GM21786 (cell line): ENCODE data around the gene ERCC6L2.

Experiments
- ATAC-seq: cut with Tn5 transposase; IDR thresholded peaks from one replicate; pipeline ENCODE4 v1.9.1; 2021; ENCODE audit not compliant: unreplicated experiment

The ERCC6L2 gene

DNA sequence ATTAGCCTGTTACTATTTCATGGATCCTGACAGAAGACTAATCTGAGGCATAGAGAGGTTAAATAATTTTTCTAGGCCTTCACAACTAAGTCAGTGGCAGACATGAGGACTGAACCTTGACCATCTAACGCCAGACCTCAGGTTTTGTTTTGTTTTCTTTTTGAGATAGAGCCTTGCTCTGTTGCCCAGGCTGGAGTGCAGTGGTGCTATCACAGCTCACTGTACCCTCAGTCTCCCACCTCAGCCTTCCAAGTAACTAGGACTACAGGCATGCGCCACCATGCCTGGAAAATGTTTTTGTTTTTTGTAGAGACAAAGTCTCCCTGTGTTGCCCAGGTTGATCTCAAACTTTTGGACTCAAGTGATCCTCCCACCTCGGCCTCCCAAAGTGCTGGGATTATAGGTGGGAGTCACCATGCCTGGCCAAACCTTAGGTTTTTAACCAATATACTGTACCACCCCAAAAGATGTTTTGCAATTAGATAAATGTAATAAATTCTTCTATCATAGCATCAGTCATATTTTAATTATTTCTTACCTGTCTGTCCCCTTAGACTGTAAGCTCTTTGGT, 35.4 kb downstream of the ERCC6L2 start:
- no peak for ATAC-seq

DNA sequence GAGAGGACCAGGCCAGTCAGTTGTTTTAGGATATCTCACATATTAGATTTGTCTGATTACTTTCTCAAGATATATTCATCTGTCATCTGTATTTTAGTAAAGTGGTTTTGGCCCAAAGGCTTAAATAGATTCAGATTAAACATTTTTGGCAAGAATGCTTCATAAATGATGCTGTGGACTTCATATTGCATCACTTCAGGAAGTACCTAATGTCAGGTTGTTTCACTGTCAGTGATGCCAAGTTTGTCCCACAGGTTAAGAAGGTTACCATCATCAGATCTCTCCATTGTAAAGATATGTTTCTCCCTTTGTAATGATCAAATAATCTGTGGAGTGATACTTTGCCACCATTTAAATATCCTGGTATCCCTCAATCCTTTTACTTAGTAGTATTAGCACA, 37.3 kb downstream of the ERCC6L2 start:
- ATAC-seq = no peak

DNA sequence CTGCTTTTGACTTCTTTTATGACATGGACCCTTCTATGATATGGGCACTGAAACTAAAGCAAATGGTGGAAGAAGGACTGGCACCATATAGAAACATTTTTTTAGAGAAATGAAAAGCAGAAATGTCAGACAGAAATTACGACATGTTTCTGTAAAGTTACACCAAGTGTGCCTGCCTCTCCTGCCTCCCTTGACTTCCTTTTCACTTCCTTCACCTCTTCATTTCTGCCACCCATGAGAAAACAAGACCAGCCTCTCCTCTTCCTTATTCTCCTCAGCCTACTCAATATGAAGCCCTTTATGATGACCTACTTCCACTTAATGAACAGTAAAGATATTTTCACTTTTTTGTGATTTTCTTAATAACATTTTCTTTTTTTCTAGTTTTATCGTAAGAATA, 44.5 kb downstream of the ERCC6L2 start:
- no peak for ATAC-seq

DNA sequence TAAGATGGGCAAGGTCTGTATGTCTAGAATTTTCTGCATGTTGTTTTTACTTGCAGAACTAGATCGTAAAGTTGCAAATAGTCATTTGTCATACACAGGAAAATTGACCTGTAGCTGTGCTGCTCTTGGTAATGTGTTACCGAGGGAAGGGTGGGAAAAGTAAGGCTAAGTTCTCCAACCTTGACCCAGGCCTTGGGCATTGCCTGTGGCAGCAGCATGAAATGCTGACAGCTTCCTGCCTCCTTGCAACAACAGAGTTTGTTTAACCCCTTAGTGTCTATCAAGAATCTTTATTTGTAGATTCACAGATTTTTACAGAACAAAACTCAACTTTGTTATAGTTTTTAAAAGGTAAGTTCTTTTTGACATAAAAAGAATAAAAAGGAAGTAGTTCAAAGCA, 48.3 kb downstream of the ERCC6L2 start:
- no peak for ATAC-seq

DNA sequence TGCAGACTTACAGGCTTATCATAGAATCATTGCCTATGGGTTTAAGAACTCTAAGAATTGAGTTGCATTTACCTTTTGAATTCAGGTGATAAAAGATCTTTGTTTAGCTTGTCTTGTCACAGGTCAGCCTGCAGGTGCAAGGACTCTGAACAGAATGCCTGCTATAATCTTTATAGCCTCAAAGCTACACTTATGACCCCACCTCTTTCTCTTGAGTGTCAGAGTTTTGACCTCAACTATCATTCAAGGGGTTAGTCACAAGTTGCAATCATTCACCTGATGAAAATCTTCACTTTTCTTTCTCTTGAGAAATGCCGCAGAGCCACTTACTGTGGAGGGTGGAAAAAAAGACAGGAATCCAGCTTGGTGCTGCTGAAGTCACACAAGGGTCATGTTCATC, 49.5 kb downstream of the ERCC6L2 start:
- no peak for ATAC-seq

DNA sequence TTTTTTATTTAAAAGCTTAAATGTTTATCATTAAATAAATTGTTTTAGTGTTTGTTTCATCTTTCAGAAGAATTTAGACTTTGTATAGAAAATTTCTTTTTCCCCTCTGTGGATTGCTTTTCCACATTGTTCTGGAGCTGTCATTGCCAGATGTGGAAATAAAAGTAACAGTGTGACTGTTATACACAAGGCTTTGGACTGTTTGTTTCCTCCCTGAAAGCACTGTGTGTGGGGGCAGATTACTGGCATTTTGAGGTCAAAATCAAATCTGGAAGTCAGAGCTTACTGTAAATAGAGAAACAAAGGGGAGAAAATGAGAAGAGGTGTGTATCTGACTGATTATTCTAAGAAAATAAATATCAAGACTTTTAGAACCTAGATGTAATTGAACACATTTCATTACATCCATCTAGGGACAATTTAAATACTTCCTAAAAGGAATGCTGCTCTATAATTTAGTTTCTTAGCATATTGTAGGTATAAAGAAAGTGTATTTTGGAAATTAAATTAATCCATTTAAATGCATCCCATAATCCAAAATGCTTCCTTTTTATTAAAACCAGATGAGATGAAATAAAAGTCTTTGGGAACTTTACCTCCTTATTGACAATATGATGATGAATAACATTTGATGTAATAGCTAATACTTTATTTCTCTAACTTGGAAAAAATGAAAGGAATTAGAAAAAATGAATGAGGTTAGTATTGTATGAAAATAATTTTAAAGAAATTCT, 51.9 kb downstream of the ERCC6L2 start:
- no peak for ATAC-seq

DNA sequence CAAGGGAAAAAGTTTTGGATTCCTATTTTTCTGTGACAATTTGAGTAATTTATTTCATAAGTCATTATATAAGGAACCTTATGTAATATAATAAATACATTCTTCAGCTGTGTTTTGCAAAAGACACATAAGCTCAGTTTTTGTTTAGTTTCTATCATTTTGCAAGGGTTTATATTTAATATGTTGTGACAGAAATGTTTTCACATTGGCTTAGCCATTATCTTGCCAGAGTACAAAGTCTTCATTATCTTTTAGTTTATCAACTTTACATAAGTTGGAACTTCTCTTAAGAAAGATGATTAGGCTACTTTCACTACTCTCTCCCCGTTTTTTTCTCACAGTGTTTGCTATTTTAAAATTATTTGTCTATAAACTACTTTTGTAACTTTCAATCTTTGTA, 54.8 kb downstream of the ERCC6L2 start:
- ATAC-seq = no peak

DNA sequence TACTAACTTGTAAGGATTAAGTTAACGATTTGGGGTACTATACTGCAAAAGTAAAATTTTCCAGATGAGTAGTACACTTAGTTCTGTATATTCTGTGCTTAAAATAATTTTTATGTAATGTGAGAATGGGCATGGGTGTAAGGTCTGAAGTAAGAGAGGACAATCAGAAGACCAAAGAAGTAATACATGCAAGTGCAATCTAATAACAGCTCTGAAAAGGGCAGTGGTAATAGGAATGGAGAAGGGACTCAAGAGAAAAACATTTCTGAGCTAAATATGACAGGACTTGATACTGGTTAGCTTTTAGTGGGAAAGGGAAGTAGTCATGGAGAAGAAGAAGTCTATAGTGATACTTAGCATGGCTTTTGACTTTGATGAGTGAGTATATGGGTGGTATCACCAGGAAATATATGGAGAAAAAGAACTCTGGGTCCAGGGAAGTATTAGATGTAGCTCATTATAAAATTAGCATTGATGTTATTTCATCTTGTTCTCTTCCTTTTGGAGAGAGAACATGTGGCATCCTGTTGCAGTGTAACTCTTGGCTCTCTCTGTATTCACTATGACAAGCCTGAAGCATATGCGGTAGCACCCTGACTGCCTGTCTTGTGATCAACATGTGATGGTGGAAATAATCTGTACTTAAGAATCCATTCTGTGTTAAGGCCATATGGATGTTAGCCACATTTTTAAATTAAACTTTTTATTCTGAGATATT, 60.5 kb downstream of the ERCC6L2 start:
- no peak for ATAC-seq

DNA sequence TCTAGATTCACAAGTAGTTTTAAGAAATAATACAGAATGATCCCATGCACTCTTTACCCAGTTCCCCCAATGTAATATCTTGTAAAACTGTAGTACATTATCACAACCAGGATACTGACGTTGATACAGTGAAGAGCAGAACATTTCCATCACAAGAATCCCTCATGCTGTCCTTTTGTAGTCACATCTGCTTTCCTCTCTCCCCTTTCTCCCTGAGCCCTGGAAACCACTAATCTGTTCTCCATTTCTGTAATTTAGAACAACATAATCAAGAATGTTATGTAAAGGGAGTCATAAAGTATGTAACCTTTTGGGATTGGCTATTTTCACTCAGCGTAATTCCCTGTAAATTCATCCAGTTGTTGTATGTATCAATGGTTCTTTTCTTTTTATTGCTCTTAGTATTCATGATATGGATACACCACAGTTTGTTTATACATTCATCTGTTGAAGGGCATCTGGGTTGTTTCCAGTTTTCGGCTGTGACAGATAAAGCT, 61.1 kb downstream of the ERCC6L2 start:
- ATAC-seq = no peak

DNA sequence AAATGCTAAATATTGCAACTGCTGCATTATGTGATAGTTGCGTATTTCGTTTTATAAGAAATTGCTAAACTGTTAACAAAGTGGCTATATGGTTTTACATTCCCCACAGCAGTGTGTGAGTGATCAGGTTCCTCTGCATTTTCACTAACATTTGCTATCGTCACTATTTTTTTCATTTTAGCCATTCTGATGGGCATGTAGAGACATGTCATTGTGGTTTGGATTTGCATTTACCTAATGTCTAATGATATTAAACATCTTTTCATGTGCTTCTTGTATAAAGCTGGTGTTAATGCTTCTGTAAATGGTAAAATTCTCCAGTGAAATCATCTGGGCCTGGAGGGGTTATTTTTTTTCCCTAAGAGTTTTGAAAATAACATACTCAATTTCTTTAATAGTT, 61.6 kb downstream of the ERCC6L2 start:
- ATAC-seq = no peak

DNA sequence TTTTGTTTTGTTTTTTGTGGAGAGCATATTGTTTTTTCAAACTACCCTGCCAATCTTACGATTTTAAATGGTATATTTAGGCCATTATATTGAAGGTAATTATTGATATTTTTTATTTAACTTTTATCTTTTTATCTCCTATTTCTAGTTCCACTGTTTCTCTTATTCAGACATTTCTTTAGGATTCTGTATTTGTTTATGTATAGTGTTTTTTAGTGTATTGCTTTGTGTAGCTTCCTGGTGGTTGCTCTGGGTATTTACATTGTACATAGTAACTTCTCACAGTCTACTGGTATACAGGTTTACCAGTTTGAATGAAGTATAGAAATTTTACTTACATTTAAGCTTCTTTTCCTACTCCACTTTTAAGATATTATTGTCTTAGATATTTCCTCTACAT, 63.2 kb downstream of the ERCC6L2 start:
- no peak for ATAC-seq

DNA sequence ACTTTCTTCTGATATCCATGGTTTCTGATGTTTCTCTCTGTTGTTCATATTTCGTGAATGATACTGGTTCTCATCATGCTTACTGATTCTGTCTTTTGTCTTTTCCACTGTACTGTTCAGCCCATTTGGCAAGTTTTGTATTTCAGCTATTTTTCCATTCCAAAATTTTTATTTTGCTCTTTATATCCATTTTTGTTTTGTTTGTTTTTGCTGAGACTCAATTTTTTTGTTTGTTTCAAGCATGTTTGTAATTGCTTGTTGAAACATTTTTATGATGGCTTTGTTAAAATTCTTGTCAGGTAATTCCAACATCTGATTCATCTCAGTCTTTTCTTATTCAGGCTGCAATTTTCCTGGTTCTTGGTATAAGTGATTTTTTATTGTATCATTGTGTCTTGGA, 64.0 kb downstream of the ERCC6L2 start:
- ATAC-seq = no peak

DNA sequence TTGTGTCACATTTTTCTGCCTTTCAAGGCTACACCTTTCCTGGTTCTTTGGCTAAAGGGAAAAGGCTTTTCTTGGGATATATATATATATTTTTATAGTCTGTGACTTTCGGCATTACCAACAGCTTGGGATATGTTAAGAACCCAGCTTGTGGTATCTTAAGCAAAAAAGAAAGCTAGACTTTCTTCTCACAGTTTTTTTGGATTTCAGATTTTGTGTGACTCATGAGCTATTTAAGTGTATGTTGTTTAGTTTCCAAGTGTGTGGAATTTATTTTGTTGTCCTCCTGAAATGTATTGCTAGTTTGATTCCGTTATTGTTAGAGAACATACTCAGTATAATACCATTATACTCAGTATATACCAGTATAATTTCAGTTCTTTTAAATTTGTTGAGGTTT, 64.8 kb downstream of the ERCC6L2 start:
- no peak for ATAC-seq

DNA sequence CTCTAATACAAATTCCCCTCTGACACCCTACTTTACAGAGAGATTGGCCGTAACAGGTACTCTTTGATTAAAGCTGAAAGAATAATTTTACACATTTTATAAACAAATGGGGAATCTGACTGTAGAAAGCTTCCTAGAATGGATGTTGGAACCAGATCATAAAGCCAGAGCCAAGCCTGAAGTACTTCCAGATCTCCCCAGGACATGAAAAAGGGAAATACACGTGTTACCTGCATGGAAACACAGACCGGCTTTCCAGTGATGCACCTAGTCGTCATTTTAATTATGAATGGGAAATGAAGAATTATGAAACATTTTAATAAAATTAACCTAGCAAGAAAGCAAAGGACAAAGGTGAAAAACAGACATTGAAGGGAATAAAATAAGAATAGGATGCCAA, 66.5 kb downstream of the ERCC6L2 start:
- ATAC-seq = no peak

DNA sequence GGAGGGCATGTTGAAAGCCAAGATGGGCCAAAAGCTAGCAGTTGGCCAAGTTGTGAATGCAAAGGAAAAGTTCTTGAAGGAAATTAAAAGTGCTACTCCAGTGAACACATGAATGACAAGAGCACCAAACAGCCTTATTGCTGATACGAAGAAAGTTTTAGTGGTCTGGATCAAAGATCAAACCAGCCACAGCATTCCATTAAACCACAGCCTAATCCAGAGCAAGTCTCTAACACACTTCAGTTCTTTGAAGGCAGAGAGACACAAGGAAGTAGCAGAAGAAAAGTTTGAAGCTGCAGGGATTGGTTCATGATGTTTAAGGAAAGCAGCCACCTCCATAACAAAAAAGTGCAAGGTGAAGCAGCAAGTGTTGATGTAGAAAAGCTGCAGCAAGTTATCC, 71.6 kb downstream of the ERCC6L2 start:
- ATAC-seq = no peak

DNA sequence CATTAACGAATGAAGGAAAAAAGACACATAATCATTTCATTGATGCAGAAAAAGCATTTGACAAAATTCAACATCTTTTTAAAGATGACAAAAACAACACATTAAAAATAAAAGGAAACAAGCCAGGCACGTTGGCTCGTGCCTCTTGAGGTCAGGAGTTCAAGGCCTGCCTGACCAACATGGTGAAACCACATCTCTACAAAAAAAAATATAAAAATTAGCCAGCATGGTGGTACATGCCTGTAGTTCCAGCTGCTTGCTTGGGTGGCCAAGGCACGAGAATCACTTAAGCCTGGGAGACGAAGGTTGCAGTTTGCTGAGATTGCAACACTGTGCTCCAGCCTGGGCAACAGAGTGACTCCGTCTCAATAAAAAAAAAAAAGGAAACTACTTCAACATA, 77.0 kb downstream of the ERCC6L2 start:
- no peak for ATAC-seq

DNA sequence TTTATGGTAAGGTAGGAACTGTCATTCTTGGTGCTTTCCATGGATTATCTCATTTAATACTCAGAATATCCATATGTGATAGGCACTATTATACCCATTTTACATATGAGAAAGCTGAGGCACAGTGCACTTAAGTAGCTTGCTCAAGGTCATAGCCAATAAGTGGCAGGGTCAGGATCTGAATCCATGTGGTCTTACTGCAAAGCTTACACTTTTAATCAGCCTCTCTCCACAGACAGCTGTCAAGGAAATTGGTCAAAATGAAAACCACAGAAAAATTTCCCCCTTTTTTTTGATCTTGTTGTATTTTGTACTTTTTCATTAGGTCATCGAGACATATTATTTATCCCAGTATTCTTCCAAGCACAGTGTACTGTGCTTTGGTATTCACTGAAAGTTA, 78.5 kb downstream of the ERCC6L2 start:
- no peak for ATAC-seq

DNA sequence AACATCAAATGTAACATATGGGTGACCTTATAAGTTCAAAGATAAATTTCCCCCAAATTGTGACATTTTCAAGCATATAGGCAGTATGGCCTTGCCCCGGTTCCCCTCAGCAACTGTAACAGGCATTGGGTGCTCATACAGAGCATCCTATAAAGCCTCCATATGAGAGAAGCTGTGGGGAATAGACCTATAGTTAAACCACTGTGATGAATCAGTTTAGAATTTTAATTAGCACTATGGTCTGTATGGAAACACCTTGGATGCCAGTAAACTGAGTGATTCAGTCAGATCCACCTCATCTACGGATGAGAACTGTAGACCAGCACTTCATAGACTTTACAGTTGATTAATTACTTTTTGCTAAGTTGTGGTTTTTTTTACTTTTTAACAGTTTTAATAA, 79.4 kb downstream of the ERCC6L2 start:
- ATAC-seq = no peak

DNA sequence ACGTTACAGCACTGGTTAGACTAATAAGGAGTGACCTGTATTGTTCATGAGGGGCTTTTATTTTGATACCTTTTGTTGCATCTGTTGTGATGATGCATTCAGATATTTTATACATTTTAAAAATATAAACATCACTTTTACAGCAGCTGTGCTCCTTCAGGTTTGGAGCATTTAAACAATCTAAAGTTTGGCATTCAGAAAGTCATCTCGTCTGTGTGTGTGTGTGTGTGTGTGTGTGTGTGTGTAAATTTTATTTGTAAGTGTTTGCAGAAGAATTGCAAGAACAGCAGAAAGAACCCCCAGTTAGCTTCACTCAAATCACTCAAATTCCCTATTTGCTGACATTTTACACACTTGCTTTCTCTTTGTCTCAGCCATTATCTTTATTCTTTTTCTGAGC, 87.4 kb downstream of the ERCC6L2 start:
- ATAC-seq = no peak

DNA sequence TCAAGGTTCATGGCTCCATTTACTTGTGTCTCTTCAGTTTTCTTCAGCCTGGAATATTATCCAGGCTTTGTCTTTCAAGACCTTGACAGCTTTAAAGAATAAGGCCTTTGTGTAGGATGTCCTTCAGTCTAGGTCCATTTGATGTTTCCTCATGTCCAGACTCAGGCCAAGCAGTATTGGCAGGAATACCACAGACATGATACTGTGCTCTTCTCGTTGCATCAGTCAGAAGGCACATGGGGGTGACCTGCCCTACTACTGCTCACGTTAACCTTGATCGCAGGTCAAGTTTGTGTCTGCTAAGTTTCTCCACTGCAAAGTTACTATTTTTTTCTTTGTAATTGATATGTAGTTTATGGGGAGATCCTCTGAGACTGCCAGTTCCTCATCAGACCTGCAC, 88.2 kb downstream of the ERCC6L2 start:
- ATAC-seq = no peak

DNA sequence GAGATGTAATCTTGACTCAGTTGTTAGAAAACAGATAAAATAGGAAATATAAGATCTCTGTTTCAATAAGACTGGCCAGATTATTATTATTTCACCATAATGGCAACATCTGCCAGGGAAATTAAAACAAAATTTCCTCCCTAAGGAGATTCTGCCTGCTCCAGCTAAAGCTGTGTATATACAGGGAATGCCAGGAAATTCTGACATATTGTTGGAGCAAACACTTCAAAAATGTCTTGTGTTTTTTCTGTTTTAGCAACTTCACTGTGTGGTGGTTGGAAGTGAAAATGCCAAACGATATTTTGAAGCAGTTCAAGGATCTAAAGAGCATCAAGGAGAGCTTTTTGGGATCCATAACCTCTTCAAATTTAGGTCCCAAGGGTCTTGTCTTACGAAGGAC, 90.8 kb downstream of the ERCC6L2 start:
- no peak for ATAC-seq

DNA sequence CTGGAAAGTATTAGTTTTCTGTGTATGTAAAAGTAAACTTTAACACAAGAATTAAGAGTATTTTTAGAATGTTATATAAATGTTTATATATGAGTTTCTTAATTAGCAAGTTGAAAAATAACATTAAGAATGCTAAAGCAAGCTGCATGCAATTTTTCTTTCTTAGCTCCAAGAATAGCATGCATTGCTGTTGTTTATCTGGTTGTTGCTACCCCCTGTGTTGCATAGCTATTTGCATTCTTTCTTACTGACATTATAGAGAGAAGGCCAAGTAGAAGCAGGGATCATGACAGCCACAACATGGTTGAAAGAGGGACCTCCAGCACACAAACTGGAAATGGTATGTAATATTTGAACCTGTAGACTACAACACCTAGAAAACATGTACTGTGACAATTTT, 94.8 kb downstream of the ERCC6L2 start:
- no peak for ATAC-seq
